Prostate gland (tissue), 2 donors: Measurements from ENCODE around the gene ACP6.

Experiments used
- CTCF ChIP-seq, 4 experiments: fragments of 200-600 bp in 2 of 4; fragments of 450-650 bp in 2 of 4; sonication (generic) in 2 of 4; IDR thresholded peaks; 1 replicate in 3 of 4; 2 replicates in 1 of 4; pipeline ENCODE4 v1.5.1; 2016 to 2019; ENCODE audit warnings: antibody characterized with exemption in 4 of 4, mild to moderate bottlenecking in 2 of 4, moderate library complexity in 2 of 4
- POLR2A ChIP-seq: fragments of 450-650 bp; IDR thresholded peaks from one replicate; pipeline ENCODE4 v1.6.1; 2016; ENCODE audit warnings: antibody characterized with exemption, mild to moderate bottlenecking

GRCh38 chr1:147631839-147632238 is 38.5 kb downstream of the ACP6 start:
- no peak for TF ChIP-seq CTCF (IDR thresholded peaks at IDR 0.05)
- TF ChIP-seq POLR2A = no peak
